Measurements from ENCODE around the gene EFNB2.

Gene EFNB2

DNA sequence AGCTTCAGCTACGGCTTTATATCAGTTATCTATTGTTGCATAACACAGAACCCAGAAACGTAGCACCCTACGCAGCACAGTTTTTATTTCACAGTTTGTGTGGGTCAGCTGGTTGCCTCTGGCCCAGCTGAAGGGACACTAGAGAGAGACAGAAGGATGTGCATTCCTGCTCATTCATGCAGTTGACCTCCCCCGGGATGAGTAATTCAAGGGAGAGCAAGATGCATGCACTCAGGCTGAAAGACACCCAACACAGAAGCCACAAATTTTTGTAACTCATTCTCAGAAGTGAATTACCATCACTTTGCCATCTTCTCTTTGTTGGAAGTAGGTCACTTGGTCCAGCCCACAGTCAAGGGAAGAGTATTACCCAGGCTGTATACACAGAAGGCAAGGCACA lies 89.5 kb downstream of the EFNB2 start:
- H3K4me3 ChIP-seq (ENCODE audit: low read length), result no peak overlapping the region
- no peak for DNase-seq (ENCODE audit: low read depth)
- TF ChIP-seq, protein P1, sequence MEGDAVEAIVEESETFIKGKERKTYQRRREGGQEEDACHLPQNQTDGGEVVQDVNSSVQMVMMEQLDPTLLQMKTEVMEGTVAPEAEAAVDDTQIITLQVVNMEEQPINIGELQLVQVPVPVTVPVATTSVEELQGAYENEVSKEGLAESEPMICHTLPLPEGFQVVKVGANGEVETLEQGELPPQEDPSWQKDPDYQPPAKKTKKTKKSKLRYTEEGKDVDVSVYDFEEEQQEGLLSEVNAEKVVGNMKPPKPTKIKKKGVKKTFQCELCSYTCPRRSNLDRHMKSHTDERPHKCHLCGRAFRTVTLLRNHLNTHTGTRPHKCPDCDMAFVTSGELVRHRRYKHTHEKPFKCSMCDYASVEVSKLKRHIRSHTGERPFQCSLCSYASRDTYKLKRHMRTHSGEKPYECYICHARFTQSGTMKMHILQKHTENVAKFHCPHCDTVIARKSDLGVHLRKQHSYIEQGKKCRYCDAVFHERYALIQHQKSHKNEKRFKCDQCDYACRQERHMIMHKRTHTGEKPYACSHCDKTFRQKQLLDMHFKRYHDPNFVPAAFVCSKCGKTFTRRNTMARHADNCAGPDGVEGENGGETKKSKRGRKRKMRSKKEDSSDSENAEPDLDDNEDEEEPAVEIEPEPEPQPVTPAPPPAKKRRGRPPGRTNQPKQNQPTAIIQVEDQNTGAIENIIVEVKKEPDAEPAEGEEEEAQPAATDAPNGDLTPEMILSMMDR (conservative IDR thresholded peaks at IDR 0.05; ENCODE audit: low read depth, low read length), result no peak

DNA sequence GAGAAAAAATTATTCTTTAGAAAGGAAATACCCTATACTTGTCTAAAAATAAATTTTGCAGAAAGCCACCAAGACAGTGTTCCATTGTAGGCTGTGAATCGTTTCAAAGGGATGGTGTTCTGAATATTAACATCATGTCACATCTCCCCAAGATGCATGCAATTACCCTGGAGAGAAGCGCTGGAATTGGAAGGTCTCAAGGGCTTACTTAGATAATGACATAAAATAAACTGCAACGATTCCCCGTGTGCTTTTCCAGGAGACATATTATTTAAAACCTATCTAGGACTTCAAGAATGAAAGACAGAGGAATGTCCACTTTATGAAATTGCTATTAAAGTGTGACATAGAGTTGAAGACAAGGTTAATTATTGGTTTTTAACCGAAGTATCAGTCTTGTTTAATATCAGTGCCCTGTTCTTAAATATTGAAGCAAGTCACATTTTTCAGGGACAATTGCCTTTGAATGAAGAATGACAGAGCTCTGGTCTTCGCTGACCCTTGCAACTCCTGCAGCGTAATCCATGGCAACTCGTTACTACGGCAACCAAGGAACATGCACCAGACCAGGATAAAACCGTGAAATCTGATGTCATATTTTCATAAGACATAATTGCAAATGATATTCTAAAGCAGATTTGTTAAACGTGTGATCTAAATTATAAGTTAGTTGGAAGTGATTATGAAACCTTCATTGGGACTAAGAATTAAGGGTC lies 91.7 kb downstream of the EFNB2 start:
- no peak for DNase-seq (ENCODE audit: low read depth)
- TF ChIP-seq, protein P1 (conservative IDR thresholded peaks at IDR 0.05; ENCODE audit: low read depth, low read length), result no peak

DNA sequence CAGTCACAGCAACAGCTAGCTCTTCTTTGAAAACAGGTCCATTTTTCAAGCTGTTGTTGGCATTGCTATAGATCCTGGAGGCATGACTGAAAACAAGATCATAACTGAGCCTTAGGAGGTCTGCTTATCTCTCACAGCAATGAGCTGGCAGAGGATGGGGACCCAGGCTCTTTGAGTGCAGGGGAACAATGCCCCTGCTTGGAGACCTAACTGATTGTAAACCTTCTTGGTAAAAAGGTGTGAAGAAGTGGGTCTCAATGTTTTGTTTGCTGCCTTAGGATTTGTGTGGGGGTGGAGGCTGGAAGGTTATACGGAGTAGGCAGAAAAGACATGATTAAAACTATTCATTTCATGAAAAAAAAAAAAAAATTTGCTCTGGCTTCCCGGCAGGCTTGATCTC lies 94.6 kb downstream of the EFNB2 start:
- DNase-seq (ENCODE audit: low read depth), result no peak
- H3K4me3 ChIP-seq (ENCODE audit: low read length), result no peak overlapping the region
- TF ChIP-seq, protein P1 (conservative IDR thresholded peaks at IDR 0.05; ENCODE audit: low read depth, low read length), result no peak

More for the DNA sequence above, 91.7 kb downstream of the EFNB2 start:
- no peak overlapping the region for H3K4me3 ChIP-seq (ENCODE audit: low read length)

Measured in retinal pigment epithelial cell (primary cell).